Activated CD4-positive, alpha-beta T cell treated with anti-CD3 and anti-CD28 coated beads, Interleukin-2, amount 50 U/mL, for 24 hours (primary cell): ENCODE results near the gene CACNA2D2.

Source experiments
- DNase-seq, 2 donors: peaks; one replicate each; pipeline ENCODE4 v3.0.0-alpha.2; 2020; ENCODE audit warnings: low read depth in 1 of 2, low spot score in 1 of 2

Gene CACNA2D2

DNA sequence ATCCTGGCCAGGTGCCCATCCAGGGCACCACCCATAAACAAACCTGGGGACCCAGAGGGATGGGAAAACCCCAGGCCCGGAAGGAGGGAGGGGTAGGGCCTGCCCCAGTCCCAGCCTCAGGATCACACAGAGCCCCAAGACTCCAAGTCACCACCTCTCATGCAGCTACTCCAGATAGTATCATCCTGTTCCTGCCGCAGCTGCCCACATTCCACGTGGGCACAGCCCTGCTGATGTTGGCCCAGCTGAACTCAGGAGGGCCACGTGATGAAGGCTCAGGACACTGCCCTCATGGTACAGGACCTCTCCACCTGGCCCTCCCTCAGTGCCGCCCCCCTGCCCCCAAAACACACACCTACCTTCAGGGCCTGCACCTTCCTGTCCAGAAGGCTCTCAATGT, 69.5 kb downstream of the CACNA2D2 start:
- DNase-seq = no peak

DNA sequence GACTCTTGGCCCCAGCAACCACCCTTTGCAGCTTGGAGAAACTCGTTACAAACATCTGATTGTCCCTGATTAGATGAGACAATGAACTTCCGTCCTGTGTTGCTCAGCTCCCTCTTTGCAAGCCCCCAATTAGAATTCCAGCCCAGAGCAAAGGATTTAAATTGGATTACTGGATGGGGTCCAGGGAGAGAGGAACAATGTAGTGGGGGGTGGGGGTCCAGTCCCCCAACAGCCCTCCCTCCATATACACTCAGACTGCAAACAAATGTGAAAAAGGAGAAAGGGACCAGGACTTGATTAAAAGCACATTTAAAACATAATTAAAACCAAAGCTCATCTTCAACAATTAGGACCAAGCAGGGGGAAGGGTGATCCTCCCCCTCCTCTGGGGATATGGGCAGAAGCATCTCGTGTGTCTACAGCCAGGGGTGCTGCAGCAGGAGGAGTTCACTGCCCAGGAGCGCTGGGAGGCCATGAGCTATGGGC, 72.4 kb downstream of the CACNA2D2 start:
- DNase-seq = no peak

DNA sequence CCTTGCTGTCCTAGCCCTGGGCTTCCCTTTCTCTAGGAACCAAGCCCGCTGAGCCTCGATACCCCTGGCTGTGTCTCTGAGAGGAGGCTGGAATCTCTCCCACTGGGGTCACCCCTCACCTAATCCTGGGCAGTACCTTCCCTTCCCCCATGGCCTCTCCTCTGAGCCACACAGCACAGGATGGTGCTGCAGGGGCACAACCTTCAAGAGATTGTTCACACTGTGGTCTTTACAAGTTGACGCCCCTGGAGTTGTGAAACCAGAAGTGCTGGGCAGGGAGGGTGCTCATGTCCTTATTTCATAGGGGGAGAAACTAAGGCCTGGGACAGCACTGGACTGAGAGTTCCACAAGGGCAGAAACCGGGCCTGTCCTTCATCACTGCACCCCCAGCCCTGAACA, 73.2 kb downstream of the CACNA2D2 start:
- DNase-seq = no peak

DNA sequence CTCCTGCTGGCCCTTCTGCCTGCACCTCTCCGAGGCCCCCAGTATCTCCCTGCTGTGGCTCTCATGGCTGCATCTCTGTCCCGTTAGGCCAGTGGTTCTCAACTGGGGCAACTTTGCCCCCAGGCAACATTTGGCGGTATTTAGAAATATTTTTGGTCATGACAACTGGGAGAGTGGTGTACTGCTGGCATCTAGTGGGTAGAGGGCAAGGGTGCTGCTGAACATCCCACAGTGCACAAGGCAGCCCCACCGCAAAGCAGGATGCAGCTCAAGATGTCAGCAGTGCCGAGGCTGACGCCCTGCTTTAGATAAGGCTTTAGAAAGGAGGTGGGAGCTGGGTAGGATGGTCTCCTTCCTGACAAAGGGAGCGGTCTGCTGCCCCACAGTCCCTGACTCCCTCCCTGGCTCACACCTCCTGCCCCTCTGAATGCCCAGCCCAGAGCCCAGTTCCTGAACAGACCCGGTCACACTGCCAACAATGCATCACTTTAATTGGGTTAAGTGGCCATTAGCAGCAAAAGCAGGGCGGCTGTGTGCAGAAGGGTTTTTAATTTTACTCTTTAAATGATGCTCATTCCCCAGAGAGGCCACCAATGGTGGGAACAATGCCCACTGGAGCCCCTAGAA, 75.3 kb downstream of the CACNA2D2 start:
- no peak for DNase-seq

DNA sequence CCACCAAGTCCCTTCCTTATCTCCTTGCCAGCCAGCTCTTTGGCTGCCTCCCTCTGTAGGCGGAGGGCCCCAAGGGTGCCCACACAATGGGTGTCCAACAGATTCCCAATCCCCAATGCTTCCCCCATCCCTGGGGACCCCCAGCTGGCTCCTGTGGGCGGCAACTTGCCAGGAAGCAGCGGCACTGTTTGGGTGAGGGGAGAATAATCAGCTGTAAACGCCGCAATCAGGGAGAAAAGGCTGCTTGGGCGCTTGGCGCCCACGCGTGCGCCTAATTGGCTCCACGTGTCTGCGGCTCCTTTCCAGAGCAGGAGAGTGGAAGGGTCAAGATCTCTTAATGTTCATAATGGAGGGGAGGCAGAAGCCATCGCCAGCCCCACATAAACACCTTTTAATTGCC, 76.2 kb downstream of the CACNA2D2 start:
- no peak for DNase-seq

DNA sequence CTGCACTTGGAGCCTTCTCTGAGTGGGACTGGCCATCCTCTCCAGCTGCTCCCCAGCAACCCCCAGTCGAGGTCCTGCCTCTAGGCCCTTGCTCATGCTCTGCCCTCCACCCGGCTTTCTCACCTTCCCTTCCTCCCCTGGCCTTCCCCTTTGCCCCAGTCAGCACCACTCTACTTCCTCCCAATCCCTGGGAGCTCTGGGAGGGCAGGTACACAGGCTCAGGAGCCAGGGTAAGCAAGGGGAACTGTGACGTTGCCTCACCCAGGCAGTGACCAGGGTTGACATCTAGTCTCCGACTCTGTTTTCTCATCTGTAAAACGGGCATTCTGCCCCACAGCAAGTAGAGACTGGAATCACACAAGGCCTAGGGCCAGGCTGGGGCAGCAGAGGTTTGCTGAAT, 77.5 kb downstream of the CACNA2D2 start:
- no peak for DNase-seq

DNA sequence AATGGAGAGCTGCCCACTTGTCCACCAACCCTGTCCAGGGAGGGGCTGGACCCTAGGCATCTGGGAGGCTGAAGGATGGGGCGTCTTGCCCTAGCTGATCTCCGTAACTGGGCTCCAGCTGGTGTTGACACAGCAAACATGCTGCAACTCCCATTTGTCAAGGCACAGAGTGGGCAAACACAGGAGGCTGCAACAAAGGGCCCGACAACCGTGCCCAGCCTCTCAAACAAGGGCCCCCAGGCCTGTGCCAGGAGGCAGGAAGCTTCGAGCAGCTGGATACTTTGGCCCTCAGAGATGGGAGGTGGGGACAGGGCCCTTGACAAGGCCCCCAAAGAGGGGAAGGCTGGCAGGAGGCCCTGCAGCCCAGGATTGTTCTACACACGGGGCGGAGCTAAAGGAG, 79.9 kb downstream of the CACNA2D2 start:
- no peak for DNase-seq

DNA sequence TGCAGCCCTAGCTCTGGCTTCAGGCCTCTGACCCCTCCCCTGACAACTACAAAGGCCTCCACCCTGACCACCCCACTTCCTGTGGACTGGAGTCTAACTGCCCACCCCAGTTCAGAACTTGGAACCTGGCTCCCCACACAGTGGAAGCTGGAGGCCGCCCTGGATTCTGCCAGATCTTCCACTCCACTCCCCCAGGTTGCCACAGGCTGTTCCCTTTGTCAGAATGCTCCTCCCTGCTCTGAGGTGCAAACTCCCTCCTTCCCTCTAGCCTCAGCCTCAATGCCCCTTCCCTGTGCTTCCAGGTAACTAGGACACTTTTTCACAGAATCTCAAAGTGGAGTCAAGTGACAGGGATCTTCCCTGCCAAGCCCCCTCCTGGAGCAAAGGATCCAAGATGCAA, 81.3 kb downstream of the CACNA2D2 start:
- DNase-seq = no peak

DNA sequence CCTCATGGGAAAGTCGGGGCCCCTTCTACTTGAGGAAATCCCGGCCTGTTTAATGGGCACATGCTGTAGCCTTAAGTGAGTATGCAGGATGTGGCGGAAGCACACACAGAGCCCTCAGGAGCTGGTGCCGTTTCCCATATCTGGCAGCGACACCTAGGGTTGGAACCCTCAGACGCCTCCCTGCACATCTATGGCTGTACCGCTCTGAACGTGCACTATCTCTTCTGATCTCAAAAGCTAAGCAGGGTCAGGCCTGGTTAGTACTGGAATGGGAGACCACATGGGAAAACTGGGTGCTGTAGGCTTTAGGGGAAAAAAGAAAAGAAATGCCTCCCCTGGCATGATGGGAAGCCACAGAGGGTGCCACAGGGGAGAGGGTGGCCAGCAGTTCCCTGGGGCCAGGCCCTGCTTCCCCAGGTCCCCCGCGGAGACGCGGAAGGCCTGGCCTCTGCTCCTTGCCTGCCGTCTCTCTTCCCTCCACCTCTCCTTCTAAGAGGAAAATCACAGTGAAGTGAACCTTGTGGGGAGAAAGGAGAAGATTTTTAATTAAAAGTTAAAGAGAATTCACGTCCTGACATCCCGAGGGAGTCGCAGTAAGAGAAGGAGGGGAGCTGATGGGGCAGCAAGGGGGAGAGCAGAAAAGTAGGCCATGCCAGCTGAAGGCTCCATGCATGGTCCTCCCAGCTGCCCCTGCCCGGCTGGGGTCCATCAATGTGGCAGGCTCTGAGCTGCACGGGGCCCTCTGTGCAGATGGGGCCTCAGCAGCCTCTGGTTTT, 83.7 kb downstream of the CACNA2D2 start:
- DNase-seq = no peak

DNA sequence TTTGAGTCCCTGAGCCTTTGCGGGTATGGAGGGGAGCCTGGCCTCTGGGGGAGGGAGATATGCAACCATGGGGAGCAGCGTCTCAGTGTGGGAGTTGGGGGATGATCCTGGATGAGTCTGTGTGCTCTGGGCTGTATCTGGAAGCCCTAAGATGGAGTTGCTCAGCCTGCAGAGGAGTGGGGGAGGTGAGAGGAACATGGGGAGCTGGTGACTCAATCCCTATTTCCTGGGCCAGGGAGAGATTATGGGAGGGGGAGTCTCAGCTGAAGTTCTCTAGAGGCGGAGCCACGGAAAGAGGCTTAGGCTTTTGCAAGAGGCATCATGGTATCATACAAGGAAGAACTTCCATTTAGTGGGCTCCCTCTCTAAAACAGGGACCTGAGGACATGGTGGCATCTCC, 84.6 kb downstream of the CACNA2D2 start:
- DNase-seq = no peak

DNA sequence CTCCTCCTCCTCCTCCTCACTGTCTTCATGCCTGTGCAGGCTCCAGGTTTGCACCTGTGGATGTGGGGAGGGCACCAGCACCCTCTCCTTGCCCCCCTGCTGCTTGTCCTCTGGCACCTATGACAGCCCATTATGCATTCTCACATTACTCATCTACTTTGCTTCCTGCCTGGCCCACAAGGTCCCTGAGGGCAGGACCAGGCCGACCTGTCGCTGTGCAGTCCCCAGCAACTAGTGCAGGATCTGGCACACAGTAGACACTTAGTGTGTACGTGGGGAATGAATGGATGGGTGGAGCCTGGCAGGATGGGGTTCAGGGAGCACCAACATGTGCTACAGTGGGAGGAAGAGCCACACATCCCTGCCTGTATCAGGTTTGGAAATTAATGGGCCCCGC, 85.8 kb downstream of the CACNA2D2 start:
- no peak for DNase-seq

DNA sequence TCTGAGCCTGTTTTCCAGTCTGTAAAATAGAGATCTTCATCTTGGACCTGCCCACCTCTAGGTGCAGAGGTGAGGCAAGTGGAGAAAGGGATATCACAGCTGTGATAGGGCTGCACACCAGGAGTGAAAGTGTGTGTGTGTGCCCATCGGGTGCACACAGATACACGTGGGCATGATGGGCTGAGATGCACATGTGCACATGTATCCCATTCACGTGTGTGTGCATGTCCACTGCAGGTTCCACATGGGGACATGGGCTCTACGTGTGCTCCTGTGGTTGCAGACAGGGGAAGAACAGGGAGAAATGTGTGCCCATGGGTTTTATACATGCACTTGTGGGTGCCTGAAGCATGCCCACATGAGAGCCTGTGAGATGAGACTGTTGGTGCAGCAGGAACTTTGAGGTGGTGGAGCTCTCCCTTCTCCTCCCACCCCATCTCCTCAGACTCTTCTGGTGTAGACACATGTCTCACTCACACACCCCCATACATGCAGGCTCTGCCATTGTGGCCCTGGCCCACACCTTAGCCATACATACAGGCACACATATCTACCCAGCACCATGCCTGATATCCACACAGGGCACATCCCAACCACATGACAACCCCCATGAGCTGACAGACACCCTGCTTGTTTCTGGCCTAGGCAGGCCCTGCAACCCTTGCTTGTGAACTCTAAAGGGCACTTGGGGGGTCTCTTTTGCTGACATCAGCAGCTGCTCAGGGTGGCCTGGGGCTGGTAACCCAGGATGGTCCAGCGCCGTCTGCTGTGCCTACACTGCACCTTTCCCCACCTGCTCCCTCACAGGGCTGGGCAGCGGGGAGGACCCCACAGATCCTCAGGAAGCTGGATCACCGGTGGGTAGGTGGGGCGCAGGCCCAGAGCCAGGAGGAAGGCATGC, 86.4 kb downstream of the CACNA2D2 start:
- no peak for DNase-seq

DNA sequence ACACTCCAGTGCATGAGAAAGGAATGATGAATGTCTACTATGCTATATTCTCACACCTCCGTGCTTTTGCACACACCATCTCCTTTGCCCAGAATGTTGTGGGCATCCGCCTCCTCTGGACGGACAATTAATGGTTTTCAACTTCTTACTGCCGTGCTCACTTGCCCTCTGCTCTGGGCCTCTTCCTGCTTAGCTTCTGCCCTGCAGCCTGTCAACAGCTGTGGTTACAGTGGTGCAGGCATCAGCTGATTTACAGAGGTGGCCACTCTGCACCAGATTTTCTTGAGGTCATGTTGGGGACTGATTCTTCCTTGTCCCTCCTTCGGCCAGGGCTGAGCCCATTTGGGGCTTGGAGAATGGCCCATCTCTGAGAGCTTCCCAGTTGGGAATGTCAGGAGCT, 87.6 kb downstream of the CACNA2D2 start:
- no peak for DNase-seq

DNA sequence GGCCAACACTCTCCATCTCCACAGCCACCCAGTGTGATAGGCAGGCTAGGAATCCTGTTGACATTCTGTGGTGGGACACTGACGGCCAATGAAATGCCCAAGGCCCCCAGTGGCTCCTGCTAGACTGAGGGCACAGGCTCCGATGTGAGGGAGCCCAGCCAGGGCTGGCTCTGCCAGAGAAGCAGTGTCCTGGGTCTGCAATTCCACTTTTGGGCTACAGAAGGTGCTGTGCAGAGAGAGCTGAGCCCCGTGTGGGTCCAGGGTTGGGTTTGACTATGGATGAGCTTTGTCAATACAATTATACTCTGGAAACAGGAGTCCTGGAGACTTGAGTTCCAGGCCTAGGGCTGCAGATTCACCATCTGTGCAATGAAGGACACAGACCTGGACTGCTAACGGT, 88.4 kb downstream of the CACNA2D2 start:
- DNase-seq = no peak

DNA sequence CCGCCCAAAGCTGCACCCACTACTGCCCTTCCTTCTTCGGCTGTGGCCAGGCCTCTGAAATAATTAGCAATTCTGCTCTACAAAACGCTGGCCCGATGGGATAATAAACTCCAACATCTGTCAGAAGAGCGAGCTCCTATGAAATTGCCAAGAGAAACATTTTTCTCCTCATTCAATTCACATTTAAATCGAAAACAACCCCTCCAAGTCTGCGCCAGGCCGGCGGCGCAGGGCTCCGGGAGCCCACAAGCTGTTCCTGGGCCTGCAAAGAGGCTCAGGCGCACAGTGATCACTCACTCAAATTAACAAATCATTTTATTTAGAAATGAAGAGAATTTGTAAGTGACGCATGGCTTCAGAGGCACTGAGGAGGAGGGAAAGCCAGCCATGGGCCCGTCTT, 88.8 kb downstream of the CACNA2D2 start:
- no peak for DNase-seq

DNA sequence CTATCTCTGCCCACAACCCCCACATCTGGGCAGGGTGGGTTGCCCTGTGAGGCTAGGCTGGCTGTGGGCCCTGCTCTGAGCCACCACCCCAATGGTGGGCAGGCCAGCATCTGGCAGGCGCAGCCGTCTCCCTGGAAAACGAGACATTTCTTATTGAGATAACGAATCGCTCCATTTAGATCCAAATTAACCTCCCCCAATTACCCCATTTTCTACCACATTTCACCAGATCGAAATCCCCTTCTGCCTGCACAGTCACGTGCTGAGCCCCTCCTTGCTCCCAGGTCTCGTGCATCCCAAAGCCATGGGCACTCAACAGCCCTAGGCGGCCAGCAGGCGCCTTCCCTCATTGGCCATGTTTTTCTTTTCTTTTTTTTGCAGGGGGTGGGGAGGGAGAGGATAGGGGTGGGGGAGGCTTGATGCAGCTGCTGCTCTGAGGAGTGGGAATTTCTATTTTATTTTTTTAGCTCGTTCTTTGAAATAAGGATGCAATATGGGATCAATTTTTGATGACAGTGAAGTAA, 91.1 kb downstream of the CACNA2D2 start:
- no peak for DNase-seq

DNA sequence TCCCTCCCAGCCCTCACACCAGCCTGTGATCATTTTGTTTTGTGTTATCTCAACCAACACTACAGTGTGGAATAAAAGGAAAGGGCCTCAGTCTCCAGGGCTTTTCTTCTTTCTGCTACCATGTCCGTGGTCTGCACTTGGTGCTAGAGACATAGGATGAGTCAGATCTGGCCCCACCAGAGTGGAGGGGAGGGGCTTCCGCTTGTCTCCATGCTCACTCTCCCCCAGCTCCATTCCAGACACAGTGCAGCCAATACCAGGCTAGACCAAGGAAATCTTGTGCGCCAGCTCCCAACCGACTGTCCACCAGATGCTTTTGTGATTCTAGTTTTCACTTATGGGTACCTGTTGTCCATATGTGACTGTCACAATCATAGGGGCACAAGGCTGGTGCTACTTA, 92.2 kb downstream of the CACNA2D2 start:
- DNase-seq = no peak

DNA sequence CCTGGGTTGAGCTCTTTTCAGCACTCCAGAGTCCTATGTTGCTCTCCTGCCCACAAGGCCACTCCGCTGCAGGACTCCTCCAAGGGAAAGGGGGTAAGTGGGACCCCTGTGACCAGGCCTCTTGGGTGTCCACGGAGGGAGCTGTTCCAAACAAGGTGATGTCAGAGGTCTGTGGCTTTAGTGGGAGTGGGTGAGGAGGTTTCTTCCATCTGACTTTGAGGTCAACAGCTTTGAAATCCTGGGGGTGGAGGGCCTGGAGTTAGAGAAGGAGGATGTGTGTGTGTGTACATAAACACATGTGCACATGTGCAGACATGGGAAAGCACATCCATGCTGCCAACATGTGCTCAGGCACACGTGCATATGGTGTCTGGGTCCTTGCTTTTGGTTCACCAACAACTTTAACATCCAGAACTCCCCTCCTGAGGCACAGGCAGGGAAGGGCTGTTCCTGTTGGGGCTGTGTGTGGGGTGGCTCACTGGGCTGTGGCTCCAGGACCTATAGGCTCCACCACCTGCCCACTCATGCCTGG, 92.8 kb downstream of the CACNA2D2 start:
- no peak for DNase-seq

DNA sequence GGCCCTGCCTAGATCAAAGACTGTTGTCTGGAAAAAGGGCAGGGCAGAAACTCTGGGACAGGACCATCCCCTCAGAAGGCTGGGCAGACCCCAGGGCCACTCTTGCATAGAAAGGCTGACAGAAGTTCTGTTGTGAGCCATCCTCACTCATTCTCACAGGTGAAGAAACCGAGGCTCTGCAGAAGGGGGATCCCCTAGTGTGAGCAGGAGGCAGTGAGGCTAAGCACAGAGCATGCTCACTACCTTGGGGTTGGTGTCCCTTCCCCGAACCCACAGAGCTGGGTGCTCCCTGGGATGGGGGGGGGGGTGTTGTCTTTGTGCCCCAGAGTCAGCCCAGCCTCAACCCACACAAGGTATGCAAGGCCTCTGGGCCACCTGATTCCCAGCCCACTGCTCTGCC, 93.2 kb downstream of the CACNA2D2 start:
- DNase-seq = no peak

DNA sequence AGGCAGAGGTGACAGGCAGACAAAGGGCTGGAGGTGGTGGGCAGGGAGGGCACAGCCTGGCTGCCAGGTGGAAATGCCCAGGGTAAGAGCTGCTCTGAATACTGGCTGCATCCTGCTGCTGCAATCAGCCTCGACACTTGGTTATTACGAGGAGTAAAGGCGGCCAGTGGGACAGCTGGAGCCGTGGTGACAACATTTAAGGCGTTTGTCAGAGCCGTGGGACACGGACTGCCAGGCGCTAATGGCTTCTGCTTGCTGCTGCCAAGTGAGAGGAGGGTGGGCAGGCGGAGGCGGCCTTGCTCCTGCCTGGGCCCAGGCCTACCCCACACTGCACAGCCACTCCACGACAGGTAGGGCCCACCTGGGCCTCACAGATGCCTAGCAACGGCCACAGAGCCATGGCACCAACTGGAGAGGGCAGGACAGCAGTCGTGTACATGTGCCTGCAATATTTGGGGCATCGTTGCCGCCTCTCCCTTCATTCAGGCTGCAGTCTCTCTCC, 94.9 kb downstream of the CACNA2D2 start:
- no peak for DNase-seq

DNA sequence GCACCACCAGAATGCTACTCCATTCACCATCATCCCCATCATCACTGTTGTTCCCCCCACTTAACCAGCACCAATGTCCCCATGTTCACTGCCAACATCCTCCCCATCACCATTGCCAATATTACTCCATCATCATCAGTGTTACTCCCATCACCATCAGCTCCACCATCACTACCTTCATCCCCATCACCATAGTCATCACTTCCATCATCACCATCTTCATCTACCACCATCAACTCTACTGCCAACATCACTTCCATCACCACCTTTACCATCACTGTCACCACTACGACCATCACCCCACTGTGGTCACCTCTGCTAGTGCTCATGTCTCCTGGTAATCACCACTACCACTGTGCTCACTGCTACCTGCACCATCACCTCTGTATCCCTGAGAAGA, 96.9 kb downstream of the CACNA2D2 start:
- DNase-seq = no peak
